GM12878 (cell line): ENCODE results near the gene VPS39. TPM values are rescaled to one million over a fixed set of nuclear protein-coding genes. Genes with fewer than 3 reads are reported as not detected.

Experiments
- ATAC-seq: fragments of 200-7000 bp; cut with Tn5 transposase; 3 replicates; pipeline ENCODE4 v1.9.1; 2020; ENCODE audit warnings: mild to moderate bottlenecking, moderate library complexity
- BruUV-seq: library from RNA; stranded (reverse); fragments of 400-500 nt; replicated peaks from 2 replicates; lab custom pipeline; 2021; lab: Mats Ljungman, UMichigan
- CTCF ChIA-PET: fragments of 300-600 bp; sonication (Branson Sonifier 250); formaldehyde crosslinking; extraction: SDS; loops from one replicate; lab custom pipeline; 2021; ENCODE audit warnings: inconsistent platforms; lab: Yijun Ruan, JAX
- POLR2A ChIA-PET: fragments of 350-600 bp; formaldehyde crosslinking; extraction: SDS; loops from one replicate; lab custom pipeline; 2021; ENCODE audit warnings: inconsistent platforms; lab: Charles Lee
- RAD21 ChIA-PET: fragments of 300-600 bp; sonication (Branson Sonifier 250); formaldehyde crosslinking; loops from one replicate; lab custom pipeline; 2023; ENCODE audit warnings: antibody characterized with exemption; ENCODE audit not compliant: unreplicated experiment; lab: Charles Lee
- SMC1A ChIA-PET: fragments of 300-600 bp; sonication (Branson Sonifier 250); formaldehyde crosslinking; loops from one replicate; lab custom pipeline; 2023; ENCODE audit not compliant: unreplicated experiment, uncharacterized antibody; lab: Charles Lee
- DNase-seq: peaks from one replicate; pipeline ENCODE4 v3.0.0-alpha.2; 2011; ENCODE audit warnings: low read depth, low spot score
- FAIRE-seq: peaks from 3 replicates; lab custom pipeline; 2011; peaks lifted over from hg19 to GRCh38; lab: Jason Lieb, UNC
- H2AFZ ChIP-seq: 2 replicates; pipeline ENCODE4 v1.6.0; 2011; ENCODE audit warnings: low read depth, low read length, control low read depth; ENCODE audit not compliant: control insufficient read depth
- H3K27ac ChIP-seq: 2 replicates; pipeline ENCODE4 v1.5.1; 2011; ENCODE audit warnings: control low read depth; ENCODE audit not compliant: control insufficient read depth, insufficient read depth
- H3K27me3 ChIP-seq, 2 experiments: replicated peaks in 1 of 2; 2 replicates each; pipeline versions ENCODE4 v1.6.0 to v1.6.1; 2011; ENCODE audit warnings: low read length in 1 of 2; ENCODE audit not compliant: control insufficient read depth in 2 of 2, insufficient read depth in 2 of 2
- H3K36me3 ChIP-seq, 2 experiments: 2 replicates each; pipeline ENCODE4 v1.5.1; 2011; ENCODE audit warnings: low read length in 1 of 2; ENCODE audit not compliant: control insufficient read depth in 2 of 2, insufficient read depth in 2 of 2
- H3K4me1 ChIP-seq: 2 replicates; pipeline ENCODE4 v1.6.1; 2011; ENCODE audit warnings: mild to moderate bottlenecking, low read length, moderate library complexity, mixed read lengths; ENCODE audit not compliant: control insufficient read depth, insufficient read depth
- H3K4me2 ChIP-seq: 2 replicates; pipeline ENCODE4 v1.6.0; 2011; ENCODE audit warnings: control low read depth; ENCODE audit not compliant: control insufficient read depth, insufficient read depth
- H3K4me3 ChIP-seq: fragments of 200-600 bp; sonication (generic); 2 replicates; pipeline ENCODE4 v1.5.1; 2016
- H3K79me2 ChIP-seq: 2 replicates; pipeline ENCODE4 v1.6.0; 2011; ENCODE audit warnings: low read length; ENCODE audit not compliant: control insufficient read depth, insufficient read depth
- H3K9ac ChIP-seq: 2 replicates; pipeline ENCODE4 v1.8.0; 2011; ENCODE audit warnings: low read length, control low read depth, mixed read lengths; ENCODE audit not compliant: control insufficient read depth, insufficient read depth
- H3K9me3 ChIP-seq: replicated peaks from 3 replicates; pipeline ENCODE4 v1.5.1; 2011; ENCODE audit warnings: mild to moderate bottlenecking, low read length; ENCODE audit not compliant: control insufficient read depth, insufficient read depth
- H4K20me1 ChIP-seq: 2 replicates; pipeline ENCODE4 v1.6.0; 2011; ENCODE audit not compliant: control insufficient read depth, insufficient read depth
- BHLHE40 ChIP-seq, 2 experiments: fragments of 450-650 bp in 1 of 2; IDR thresholded peaks; 2 replicates each; pipeline ENCODE4 v1.6.1; 2011 to 2017; ENCODE audit warnings: low read depth in 2 of 2, borderline replicate concordance in 1 of 2, improper control_type of control experiment in 1 of 2, low read length in 1 of 2, mild to moderate bottlenecking in 1 of 2
- BRCA1 ChIP-seq: IDR thresholded peaks from 2 replicates; pipeline ENCODE4 v1.6.1; 2011; ENCODE audit warnings: low read depth, low read length, improper control_type of control experiment
- CBX3 ChIP-seq: fragments of 200-600 bp; sonication (generic); IDR thresholded peaks from 2 replicates; pipeline ENCODE4 v1.6.1; 2016; ENCODE audit warnings: low read depth, borderline replicate concordance
- CHD2 ChIP-seq: IDR thresholded peaks from 2 replicates; pipeline ENCODE4 v1.6.1; 2011; ENCODE audit warnings: low read depth, low read length, improper control_type of control experiment, borderline replicate concordance
- DPF2 ChIP-seq: fragments of 450-650 bp; IDR thresholded peaks from 2 replicates; pipeline ENCODE4 v1.6.1; 2017; ENCODE audit warnings: mild to moderate bottlenecking
- NR2C2 ChIP-seq: IDR thresholded peaks from 2 replicates; pipeline ENCODE4 v1.6.1; 2011; ENCODE audit warnings: borderline replicate concordance, low read depth; ENCODE audit not compliant: control insufficient read depth, insufficient read length
- RAD51 ChIP-seq: fragments of 450-650 bp; IDR thresholded peaks from 2 replicates; pipeline ENCODE4 v1.6.1; 2016; ENCODE audit warnings: moderate library complexity, mild to moderate bottlenecking, inconsistent platforms
- SIN3A ChIP-seq: IDR thresholded peaks from 2 replicates; pipeline ENCODE4 v1.6.1; 2012; ENCODE audit warnings: low read depth, low read length, improper control_type of control experiment
- SMARCA5 ChIP-seq: fragments of 450-650 bp; IDR thresholded peaks from 2 replicates; pipeline ENCODE4 v1.6.1; 2017; ENCODE audit warnings: mild to moderate bottlenecking
- WGBS: methylation state at CpG from one replicate; pipeline ENCODE4 v1.1.6; 2016; ENCODE audit warnings: low lambda C conversion rate; ENCODE audit not compliant: insufficient replicate concordance, insufficient coverage; ENCODE audit errors: missing lambda C conversion rate; 5-methylcytosine and 5-hydroxymethylcytosine counted together
- in situ Hi-C: fragments of 300-500 bp; cut with MboI; formaldehyde crosslinking; loops from 9 replicates; pipeline ENCODE4 v1.14.3; 2018; ENCODE audit warnings: mixed read lengths
- intact Hi-C: fragments of 100-400 bp; cut with micrococcal nuclease; formaldehyde crosslinking; loops from one replicate; pipeline ENCODE4 v1.14.2; 2022; ENCODE audit not compliant: unreplicated experiment
- polyA plus RNA-seq, 11 experiments: library from polyadenylated mRNA; depleted of rRNA in 4 of 11; unstranded in 6 of 11; stranded (reverse) in 5 of 11; fragments of >200 nt; fragmentation: Nextera tagmentation in 4 of 11; fragmentation: Illumina TruSeq in 1 of 11; extraction: Ambion mirVana in 4 of 11; extraction: Trizol in 1 of 11; gene quantifications; 1 replicate in 1 of 11; 2 replicates in 10 of 11; pipeline versions ENCODE4 v1.2.1 to v1.2.3, GENCODE V29; 2011 to 2016; ENCODE audit warnings: inconsistent platforms in 2 of 11, missing spikeins in 2 of 11, low read depth in 1 of 11
- total RNA-seq, 4 experiments: library from RNA; depleted of rRNA in 3 of 4; stranded (reverse); fragments of >200 nt in 3 of 4; fragmentation: Illumina TruSeq in 1 of 4; extraction: Trizol in 1 of 4; gene quantifications; 2 replicates each; pipeline versions ENCODE4 v1.2.1 to v1.2.3, GENCODE V29; 2013 to 2021
- TF ChIP-seq, protein P1 (sequence below): IDR thresholded peaks from 2 replicates; pipeline ENCODE4 v1.6.1; 2012; ENCODE audit warnings: low read depth, low read length, improper control_type of control experiment
- TF ChIP-seq, protein P2 (sequence below): fragments of 450-650 bp; IDR thresholded peaks from 2 replicates; pipeline ENCODE4 v1.6.1; 2016; ENCODE audit warnings: mild to moderate bottlenecking, moderate library complexity, borderline replicate concordance
- TF ChIP-seq, protein P3 (sequence below): fragments of 450-650 bp; IDR thresholded peaks from 2 replicates; pipeline ENCODE4 v1.6.1; 2017; ENCODE audit warnings: low read depth, mild to moderate bottlenecking, moderate library complexity
- TF ChIP-seq, protein P4 (sequence below): IDR thresholded peaks from 2 replicates; pipeline ENCODE4 v1.6.1; 2011; ENCODE audit warnings: low read depth, low read length, improper control_type of control experiment, borderline replicate concordance
- TF ChIP-seq, protein P5 (sequence below): IDR thresholded peaks from 2 replicates; pipeline ENCODE4 v1.6.1; 2012; ENCODE audit warnings: low read depth, low read length, improper control_type of control experiment

Gene VPS39
- total and polyA plus RNA-seq, 10 of the 15 experiments (the other 5 are each of a cell fraction or from before 2014, with no cell fraction given): 4.9 to 50.0 (median 36.2) TPM

DNA sequence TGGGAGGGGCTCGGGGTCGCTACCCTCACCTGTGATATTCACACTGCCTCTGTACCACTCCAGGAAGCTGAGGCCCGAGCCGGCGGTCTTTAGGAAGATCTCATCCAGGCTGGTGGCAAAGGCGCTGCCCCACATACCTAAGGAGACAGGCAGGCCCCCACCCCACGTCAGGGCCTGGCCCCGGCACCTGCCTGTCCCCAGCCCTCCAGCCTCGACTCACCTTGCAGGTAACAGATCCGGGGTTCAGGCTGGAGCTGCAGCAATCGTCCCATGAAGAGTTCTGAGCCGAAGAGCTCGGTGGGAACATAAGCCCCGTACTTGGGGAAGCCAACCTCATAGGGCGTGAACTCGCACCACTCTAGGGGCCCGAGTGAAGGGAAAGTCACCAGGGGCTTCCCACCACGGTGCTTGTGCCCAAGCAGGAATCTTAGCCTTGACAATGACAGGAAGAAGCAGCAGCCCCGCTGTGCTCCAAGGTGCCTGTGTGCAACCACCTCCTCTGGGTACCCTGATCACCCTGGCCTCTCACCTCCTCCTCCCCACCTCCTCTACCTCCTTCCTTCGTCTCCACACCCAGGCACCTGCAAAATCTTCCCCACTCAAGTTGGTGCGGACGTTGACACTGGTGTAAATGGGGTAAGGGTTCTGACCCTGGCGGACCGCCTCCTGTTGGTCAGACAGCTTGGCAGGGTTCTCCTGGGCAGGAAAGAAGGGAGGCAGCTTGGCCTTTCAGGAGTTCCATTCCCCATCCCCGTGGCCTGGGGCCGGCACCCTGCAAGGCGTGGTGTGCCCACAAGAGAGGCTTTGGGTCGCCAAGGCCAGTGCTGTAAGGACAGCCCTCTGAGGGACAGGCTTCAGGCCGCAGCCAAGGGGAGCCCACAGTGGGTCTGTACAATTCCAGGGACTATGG is 62.3 kb downstream of the VPS39 start:
- intact Hi-C loops: no loop called here
- RAD21 ChIA-PET: no interaction called here
- SMC1A ChIA-PET: interaction anchor here (0.7 kb wide), 1 partner anchor 19 kb away, joined by 3 read pairs; no protein-coding TSS in a partner anchor
- H3K79me2 ChIP-seq: no peaks in the 10 kb centered on the region
- H3K27ac ChIP-seq: no peak overlapping the region
- no peak overlapping the region for H3K9ac ChIP-seq
- no peak for TF ChIP-seq DPF2
- no peak for TF ChIP-seq NR2C2
- no peak for TF ChIP-seq BHLHE40 (IDR thresholded peaks at IDR 0.05; ENCODE audit: borderline replicate concordance in 1 of 2, low read depth in 2 of 2, low read length in 1 of 2)
- no peak for TF ChIP-seq BRCA1
- no peak for TF ChIP-seq CBX3
- TF ChIP-seq, protein P1, sequence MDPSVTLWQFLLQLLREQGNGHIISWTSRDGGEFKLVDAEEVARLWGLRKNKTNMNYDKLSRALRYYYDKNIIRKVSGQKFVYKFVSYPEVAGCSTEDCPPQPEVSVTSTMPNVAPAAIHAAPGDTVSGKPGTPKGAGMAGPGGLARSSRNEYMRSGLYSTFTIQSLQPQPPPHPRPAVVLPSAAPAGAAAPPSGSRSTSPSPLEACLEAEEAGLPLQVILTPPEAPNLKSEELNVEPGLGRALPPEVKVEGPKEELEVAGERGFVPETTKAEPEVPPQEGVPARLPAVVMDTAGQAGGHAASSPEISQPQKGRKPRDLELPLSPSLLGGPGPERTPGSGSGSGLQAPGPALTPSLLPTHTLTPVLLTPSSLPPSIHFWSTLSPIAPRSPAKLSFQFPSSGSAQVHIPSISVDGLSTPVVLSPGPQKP: no peak
- TF ChIP-seq SMARCA5: no peak
- no peak for TF ChIP-seq RAD51
- TF ChIP-seq, protein P2, sequence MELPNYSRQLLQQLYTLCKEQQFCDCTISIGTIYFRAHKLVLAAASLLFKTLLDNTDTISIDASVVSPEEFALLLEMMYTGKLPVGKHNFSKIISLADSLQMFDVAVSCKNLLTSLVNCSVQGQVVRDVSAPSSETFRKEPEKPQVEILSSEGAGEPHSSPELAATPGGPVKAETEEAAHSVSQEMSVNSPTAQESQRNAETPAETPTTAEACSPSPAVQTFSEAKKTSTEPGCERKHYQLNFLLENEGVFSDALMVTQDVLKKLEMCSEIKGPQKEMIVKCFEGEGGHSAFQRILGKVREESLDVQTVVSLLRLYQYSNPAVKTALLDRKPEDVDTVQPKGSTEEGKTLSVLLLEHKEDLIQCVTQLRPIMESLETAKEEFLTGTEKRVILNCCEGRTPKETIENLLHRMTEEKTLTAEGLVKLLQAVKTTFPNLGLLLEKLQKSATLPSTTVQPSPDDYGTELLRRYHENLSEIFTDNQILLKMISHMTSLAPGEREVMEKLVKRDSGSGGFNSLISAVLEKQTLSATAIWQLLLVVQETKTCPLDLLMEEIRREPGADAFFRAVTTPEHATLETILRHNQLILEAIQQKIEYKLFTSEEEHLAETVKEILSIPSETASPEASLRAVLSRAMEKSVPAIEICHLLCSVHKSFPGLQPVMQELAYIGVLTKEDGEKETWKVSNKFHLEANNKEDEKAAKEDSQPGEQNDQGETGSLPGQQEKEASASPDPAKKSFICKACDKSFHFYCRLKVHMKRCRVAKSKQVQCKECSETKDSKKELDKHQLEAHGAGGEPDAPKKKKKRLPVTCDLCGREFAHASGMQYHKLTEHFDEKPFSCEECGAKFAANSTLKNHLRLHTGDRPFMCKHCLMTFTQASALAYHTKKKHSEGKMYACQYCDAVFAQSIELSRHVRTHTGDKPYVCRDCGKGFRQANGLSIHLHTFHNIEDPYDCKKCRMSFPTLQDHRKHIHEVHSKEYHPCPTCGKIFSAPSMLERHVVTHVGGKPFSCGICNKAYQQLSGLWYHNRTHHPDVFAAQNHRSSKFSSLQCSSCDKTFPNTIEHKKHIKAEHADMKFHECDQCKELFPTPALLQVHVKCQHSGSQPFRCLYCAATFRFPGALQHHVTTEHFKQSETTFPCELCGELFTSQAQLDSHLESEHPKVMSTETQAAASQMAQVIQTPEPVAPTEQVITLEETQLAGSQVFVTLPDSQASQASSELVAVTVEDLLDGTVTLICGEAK: no peak
- no peak for TF ChIP-seq CHD2
- TF ChIP-seq, protein P3, sequence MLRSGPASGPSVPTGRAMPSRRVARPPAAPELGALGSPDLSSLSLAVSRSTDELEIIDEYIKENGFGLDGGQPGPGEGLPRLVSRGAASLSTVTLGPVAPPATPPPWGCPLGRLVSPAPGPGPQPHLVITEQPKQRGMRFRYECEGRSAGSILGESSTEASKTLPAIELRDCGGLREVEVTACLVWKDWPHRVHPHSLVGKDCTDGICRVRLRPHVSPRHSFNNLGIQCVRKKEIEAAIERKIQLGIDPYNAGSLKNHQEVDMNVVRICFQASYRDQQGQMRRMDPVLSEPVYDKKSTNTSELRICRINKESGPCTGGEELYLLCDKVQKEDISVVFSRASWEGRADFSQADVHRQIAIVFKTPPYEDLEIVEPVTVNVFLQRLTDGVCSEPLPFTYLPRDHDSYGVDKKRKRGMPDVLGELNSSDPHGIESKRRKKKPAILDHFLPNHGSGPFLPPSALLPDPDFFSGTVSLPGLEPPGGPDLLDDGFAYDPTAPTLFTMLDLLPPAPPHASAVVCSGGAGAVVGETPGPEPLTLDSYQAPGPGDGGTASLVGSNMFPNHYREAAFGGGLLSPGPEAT: no peak
- TF ChIP-seq SIN3A: no peak
- TF ChIP-seq, protein P4, sequence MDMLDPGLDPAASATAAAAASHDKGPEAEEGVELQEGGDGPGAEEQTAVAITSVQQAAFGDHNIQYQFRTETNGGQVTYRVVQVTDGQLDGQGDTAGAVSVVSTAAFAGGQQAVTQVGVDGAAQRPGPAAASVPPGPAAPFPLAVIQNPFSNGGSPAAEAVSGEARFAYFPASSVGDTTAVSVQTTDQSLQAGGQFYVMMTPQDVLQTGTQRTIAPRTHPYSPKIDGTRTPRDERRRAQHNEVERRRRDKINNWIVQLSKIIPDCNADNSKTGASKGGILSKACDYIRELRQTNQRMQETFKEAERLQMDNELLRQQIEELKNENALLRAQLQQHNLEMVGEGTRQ: no peak
- TF ChIP-seq, protein P5, sequence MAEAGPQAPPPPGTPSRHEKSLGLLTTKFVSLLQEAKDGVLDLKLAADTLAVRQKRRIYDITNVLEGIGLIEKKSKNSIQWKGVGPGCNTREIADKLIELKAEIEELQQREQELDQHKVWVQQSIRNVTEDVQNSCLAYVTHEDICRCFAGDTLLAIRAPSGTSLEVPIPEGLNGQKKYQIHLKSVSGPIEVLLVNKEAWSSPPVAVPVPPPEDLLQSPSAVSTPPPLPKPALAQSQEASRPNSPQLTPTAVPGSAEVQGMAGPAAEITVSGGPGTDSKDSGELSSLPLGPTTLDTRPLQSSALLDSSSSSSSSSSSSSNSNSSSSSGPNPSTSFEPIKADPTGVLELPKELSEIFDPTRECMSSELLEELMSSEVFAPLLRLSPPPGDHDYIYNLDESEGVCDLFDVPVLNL: no peak
- POLR2A ChIA-PET: no interaction called here
- no peaks in the 10 kb centered on the region for H3K36me3 ChIP-seq
- no peaks in the 10 kb centered on the region for H3K4me1 ChIP-seq
- FAIRE-seq: no peak
- 46% methylated on average over 29 of the region's 29 CpGs for WGBS
- no peak overlapping the region for H3K4me3 ChIP-seq
- H2AFZ ChIP-seq: no peak overlapping the region
- CTCF ChIA-PET: no interaction called here
- H3K9me3 ChIP-seq: no peaks in the 10 kb centered on the region
- no peaks in the 10 kb centered on the region for H4K20me1 ChIP-seq
- in situ Hi-C loops: no loop called here
- no peak overlapping the region for H3K4me2 ChIP-seq
- no peak for DNase-seq
- ATAC-seq: no peak
- BruUV-seq: no TSS peak
- no peaks in the 10 kb centered on the region; a peak in 1 of 4 replicates for H3K27me3 ChIP-seq
